Natural killer cell treated with Interleukin-12 subunit alpha and Interleukin-12 subunit beta and Interleukin-15 and Interleukin-18, amount 100 ng/mL, for 72 hours (primary cell): ENCODE data around the gene SGPP2. TPM values are rescaled to one million over a fixed set of nuclear protein-coding genes. Genes with fewer than 3 reads are reported as not detected.

Source experiments
- ATAC-seq, 2 donors: fragments of 150-1000 bp; cut with Tn5 transposase in 1 of 2; sonication (Bioruptor Pico), chemical (Tn5 transposase) in 1 of 2; 2 replicates each; pipeline ENCODE4 v1.10.0; 2021
- DNase-seq: peaks from one replicate; pipeline ENCODE4 v3.0.0; 2022; ENCODE audit warnings: low spot score
- H3K27ac Mint-ChIP-seq, 2 donors: 1 replicate in 1 of 2; 2 replicates in 1 of 2; pipeline ENCODE4 v1.8.0; 2022; ENCODE audit warnings: mixed read lengths in 2 of 2, mild to moderate bottlenecking in 1 of 2, moderate library complexity in 1 of 2
- H3K27me3 Mint-ChIP-seq, 2 donors: 1 replicate in 1 of 2; 2 replicates in 1 of 2; pipeline ENCODE4 v1.8.0; 2022; ENCODE audit warnings: mixed read lengths in 2 of 2
- H3K36me3 Mint-ChIP-seq: one replicate; pipeline ENCODE4 v1.8.0; 2022; ENCODE audit warnings: mixed read lengths
- H3K4me1 Mint-ChIP-seq, 2 donors: 1 replicate in 1 of 2; 2 replicates in 1 of 2; pipeline ENCODE4 v1.8.0; 2022; ENCODE audit warnings: low read depth in 2 of 2, mixed read lengths in 2 of 2, mild to moderate bottlenecking in 1 of 2
- H3K4me3 Mint-ChIP-seq: one replicate; pipeline ENCODE4 v1.8.0; 2022; ENCODE audit warnings: mixed read lengths
- H3K9me3 Mint-ChIP-seq: 2 replicates; pipeline ENCODE4 v1.8.0; 2022; ENCODE audit warnings: mixed read lengths
- total RNA-seq, 2 donors: library from RNA; stranded (reverse); gene quantifications; one replicate each; pipeline ENCODE4 v1.2.3, GENCODE V29; 2022

The SGPP2 gene
- total RNA-seq, 2 donors from 2014 or later, result 0.12 to 0.20 TPM

DNA sequence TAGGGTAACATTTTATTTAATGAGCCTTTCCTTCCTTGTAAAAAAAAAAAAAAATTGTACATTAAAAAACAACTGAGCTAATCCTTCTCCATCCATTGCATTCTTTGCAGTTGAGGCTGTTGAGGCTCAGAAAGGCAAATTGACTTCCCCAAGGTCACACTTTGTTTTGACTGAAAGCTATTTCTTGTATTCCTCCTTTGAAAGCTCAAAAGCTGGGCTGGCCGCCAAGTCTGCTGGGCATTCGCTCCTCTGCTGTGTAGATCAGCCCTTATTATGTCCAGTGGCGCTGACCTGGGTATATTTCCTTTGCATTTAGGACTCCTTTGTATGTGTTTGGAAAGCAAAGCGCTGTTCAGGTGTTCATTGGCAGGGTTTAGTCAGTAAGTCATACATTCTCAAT lies 44.0 kb downstream of the SGPP2 start:
- Mint-ChIP-seq H3K27ac (no peak overlapping the region), H3K9me3 (no peaks in the 10 kb centered on the region), H3K27me3 (peaks cover 9 to 14% of the 10 kb centered on the region in 2 donors), H3K4me1 (no peaks in the 10 kb centered on the region), H3K4me3 (no peak overlapping the region), H3K36me3 (peaks cover 5% of the 10 kb centered on the region)
- DNase-seq (no peak), ATAC-seq (no peak)

DNA sequence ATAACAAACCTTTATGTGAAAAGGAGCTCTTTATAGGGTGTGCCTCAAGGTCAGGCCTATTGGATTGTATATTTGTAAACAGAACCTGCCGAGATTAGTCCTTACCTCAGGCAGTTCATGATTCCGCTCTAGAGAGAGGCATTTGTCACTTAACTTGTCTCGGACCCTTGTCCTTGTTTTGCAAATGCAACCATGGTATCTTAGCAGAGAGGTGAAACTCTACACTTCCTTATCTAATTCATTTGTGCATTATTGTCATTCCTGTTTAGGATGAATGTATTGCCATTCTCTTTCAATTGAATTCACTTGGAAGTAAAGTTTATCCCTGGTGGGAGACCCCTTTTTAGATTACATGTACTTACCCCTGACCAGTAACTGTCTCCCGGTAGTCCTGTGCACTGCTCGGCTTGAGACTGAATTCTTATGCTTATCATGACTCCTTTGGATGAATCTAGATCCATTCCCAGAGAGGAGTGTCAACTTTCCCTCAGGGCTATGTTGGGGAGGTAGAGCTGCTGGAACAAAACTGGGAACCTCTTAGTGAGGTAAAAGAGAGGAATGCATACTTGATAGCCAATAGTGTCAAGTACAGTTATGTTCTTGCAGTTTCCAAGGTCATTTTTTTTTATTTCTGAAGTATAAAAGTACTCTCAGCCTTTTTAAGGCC lies 46.6 kb downstream of the SGPP2 start:
- Mint-ChIP-seq H3K4me3 (no peak overlapping the region), H3K4me1 (no peaks in the 10 kb centered on the region), H3K27me3 (peaks cover 9 to 14% of the 10 kb centered on the region in 2 donors), H3K36me3 (peaks cover 5% of the 10 kb centered on the region), H3K27ac (no peak overlapping the region), H3K9me3 (no peaks in the 10 kb centered on the region)
- no peak for DNase-seq
- ATAC-seq, result no peak

DNA sequence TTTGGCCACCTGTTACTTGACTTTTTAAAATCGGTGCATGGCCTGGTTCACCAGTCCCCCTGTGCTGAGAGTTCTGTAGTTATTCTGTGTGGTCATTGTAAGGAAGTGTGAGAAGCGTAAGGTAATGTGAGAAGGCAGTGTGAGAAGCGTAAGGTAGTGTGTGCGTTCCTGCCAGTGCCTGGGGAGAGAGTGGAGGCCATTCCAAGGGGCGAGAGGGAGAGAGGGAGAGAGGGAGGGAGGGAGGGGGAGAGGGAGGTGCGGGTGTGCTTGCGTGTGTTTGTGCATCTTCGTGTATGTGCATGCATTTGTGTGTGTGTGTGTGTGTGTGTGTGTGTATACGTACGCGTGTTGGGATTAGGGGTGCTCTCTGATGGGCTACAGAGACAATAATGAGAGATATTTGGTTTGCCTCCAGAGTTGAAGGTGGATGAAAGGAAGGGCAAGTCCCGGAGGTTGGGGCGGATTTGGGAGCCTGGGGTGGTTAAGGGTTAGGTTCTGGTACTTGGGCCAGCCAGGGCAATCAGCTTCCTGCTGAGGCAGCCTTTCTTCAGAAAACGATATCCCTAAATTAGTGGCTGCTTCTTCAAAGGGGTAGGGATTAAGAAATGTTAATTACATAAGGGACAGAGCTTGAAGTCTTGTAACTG lies 53.7 kb downstream of the SGPP2 start:
- H3K4me1 Mint-ChIP-seq, result no peaks in the 10 kb centered on the region
- no peak overlapping the region for H3K27ac Mint-ChIP-seq
- peaks cover 3% of the 10 kb centered on the region for H3K9me3 Mint-ChIP-seq

DNA sequence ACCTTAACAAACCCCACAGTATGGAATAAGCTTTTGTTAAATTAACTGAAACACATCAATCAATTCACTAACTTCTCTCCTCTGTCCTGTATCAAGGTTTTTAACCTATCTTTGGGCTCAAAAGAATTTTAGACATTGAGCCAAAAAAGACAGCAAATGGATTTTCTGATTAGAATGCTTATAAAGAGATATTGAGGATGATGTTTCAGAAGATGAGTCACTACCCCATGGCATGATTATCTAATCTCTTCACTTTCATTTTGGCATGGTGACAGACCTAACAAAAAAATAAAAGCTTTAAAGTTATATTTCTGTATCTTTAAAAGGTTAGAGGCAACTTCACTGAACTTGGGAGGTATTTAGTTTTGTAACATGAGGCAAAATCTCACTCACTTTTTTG lies 55.5 kb downstream of the SGPP2 start:
- no peaks in the 10 kb centered on the region for H3K36me3 Mint-ChIP-seq
- no peak overlapping the region for H3K27ac Mint-ChIP-seq
- ATAC-seq, result no peak
- DNase-seq, result no peak
- peaks cover 3% of the 10 kb centered on the region for H3K9me3 Mint-ChIP-seq
- H3K27me3 Mint-ChIP-seq, result peaks cover 6 to 16% of the 10 kb centered on the region in 2 donors
- H3K4me3 Mint-ChIP-seq, result no peak overlapping the region
- H3K4me1 Mint-ChIP-seq, result no peaks in the 10 kb centered on the region

More for the DNA sequence above, 53.7 kb downstream of the SGPP2 start:
- ATAC-seq (no peak), DNase-seq (no peak)
- no peaks in the 10 kb centered on the region for H3K36me3 Mint-ChIP-seq
- H3K4me3 Mint-ChIP-seq, result no peak overlapping the region
- peaks cover 6 to 7% of the 10 kb centered on the region in 2 donors for H3K27me3 Mint-ChIP-seq

DNA sequence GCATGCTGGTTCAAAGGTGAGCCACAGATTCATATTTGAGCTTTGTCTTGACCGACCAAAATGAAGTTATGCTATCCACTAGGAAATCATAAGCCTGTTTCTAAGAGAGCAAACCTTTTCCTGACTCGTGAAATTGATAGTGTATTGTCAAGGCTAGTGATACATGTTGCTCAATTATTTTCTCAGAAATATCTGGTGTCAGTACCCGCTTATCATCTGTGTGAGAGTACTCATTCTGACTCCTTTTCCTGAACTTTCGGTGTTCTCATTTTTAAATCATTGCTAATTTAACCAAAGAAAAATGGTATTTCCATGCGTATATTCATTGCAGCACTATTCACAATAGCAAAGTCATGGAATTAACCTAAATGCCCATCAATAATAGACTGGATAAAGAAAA lies 56.2 kb downstream of the SGPP2 start:
- no peak for ATAC-seq
- peaks cover 10 to 21% of the 10 kb centered on the region in 2 donors for H3K27me3 Mint-ChIP-seq
- no peak overlapping the region for H3K27ac Mint-ChIP-seq
- no peaks in the 10 kb centered on the region for H3K4me1 Mint-ChIP-seq
- no peaks in the 10 kb centered on the region for H3K36me3 Mint-ChIP-seq
- DNase-seq, result no peak
- H3K4me3 Mint-ChIP-seq, result no peak overlapping the region
- peaks cover 3% of the 10 kb centered on the region for H3K9me3 Mint-ChIP-seq

DNA sequence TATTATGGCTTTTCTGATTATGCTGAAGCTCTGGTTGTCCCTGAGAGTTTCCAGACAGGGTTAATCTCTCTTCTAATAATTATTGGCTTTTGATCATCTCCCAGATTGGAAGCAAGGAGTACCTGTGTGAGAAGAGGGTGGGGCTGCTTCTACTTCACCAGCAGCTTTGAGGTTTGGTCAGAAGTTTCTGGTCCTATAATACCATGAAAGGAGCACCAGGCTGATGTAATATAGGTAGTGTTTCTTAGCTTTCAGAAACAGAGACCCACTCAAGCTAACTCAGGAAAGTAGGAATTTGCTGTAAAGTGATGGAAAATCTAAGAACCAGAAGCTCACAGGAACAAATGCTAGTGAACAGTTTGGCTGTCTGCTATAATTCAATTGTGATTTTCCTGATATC lies 57.6 kb downstream of the SGPP2 start:
- ATAC-seq (no peak), DNase-seq (no peak)
- Mint-ChIP-seq H3K4me1 (no peaks in the 10 kb centered on the region), H3K27ac (no peak overlapping the region), H3K27me3 (peaks cover 12 to 21% of the 10 kb centered on the region in 2 donors), H3K4me3 (no peak overlapping the region), H3K36me3 (no peaks in the 10 kb centered on the region), H3K9me3 (peaks cover 3% of the 10 kb centered on the region)

DNA sequence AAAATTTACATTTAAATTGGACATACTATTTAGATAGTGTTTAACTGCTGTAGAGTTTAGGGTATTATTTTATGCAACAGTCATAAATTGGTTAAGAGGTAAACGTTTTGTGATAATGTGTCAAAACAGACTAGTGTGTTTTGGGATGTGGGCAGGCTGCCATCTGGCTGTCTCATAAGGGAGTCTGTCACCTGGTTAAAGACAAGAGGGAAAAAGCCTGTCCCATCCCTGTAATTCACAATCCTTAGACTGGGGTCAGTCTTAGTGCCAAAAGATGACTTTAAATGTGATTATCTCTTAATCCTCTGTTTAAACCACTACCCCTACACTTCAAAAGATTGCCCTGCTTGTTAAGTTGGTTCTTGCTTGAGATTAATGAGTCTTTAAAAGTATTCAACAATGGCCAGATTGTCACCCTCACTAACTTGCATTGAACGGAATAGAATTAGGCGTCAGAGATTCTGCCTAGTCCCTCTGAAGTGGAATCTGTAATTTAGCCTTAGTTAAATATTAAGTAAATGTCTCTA lies 59.2 kb downstream of the SGPP2 start:
- Mint-ChIP-seq H3K27ac (no peak overlapping the region), H3K27me3 (peaks cover 12 to 21% of the 10 kb centered on the region in 2 donors), H3K4me3 (no peak overlapping the region), H3K4me1 (no peaks in the 10 kb centered on the region), H3K9me3 (no peaks in the 10 kb centered on the region), H3K36me3 (no peaks in the 10 kb centered on the region)
- ATAC-seq (no peak), DNase-seq (no peak)

DNA sequence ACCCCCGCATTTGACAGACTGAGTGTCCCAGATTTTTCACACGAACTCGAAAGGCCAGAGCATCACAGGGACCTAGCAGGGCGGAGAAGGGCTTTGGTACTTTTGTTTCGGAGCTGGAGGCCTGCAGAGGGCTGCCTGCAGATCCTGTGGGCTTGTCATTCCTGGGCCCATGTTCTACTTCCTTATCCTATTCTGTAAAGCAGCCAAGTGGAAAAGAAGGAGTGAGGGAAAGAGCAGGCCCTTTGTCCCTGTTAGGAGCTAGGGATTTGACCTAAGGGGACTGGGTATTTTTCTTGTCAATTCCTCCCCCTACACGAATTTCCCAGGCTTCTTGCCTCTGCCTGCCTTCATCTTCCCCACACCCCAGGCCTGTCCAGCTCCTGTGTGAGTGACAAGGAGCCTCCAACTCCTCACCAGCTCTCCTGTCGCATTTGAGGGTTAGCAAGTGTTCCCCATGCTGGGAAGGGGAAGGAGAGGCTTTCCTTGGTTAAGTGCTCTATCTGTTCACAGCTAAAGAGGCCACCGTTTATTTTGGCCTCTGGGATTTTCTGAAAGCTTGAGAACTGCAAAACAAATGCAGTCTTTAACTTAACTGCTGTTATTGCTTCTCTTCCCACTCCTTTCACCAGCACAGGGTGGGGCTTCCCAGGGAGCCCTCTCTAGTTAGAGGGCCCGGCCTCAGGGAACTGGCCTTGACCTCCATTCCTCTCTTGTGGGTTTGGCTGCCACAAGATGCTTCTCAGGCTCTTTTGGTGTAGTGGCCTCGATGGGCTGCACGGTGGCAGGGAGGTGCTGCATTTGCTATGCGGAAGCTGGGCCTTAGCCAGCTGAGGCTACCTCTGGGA lies 61.2 kb downstream of the SGPP2 start:
- Mint-ChIP-seq H3K27me3 (peaks cover 12 to 21% of the 10 kb centered on the region in 2 donors), H3K36me3 (no peaks in the 10 kb centered on the region), H3K4me3 (no peak overlapping the region), H3K4me1 (no peaks in the 10 kb centered on the region), H3K9me3 (no peaks in the 10 kb centered on the region), H3K27ac (no peak overlapping the region)
- DNase-seq (no peak), ATAC-seq (no peak)

DNA sequence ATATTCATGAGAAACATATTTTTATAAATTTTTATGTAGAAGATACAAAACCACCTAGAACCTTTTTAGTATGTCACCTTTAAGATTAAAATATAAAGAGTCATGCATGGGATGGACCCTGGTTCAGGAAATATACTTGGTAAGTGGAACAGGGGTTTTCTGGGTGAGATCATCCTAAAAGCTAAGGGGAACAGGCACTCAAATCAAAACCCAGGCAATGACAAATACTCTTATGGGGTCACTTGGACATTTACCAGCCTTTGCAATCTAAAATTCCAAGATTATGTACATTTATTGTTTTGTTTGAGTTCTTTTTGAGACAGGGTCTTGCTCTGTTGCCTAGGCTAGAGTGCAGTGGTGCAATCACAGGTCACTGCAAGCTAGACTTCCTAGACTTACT lies 65.8 kb downstream of the SGPP2 start:
- H3K36me3 Mint-ChIP-seq, result no peaks in the 10 kb centered on the region
- no peaks in the 10 kb centered on the region for H3K9me3 Mint-ChIP-seq
- DNase-seq (no peak), ATAC-seq (no peak)
- H3K27me3 Mint-ChIP-seq, result peaks cover 6 to 10% of the 10 kb centered on the region in 2 donors
- H3K4me3 Mint-ChIP-seq, result no peak overlapping the region
- no peak overlapping the region for H3K27ac Mint-ChIP-seq
- H3K4me1 Mint-ChIP-seq, result no peaks in the 10 kb centered on the region

DNA sequence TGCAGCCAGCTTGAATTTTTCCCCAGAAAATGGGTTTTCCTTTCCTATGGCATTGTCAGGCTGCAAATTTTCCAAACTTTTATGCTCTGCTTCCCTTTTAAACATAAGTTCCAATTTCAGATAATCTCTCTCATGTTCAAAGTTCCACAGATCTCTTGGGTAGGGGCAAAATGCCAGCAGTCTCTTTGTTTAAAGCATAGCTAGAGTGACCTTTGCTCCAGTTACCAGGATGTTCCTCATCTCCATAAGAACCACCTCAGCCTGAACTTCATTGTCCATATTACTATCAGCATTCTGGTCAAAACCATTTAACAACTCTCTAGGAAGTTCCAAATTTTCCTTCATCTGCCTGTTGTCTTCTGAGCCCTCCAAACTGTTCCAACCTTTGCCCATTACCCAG lies 68.3 kb downstream of the SGPP2 start:
- Mint-ChIP-seq H3K4me3 (no peak overlapping the region), H3K36me3 (no peaks in the 10 kb centered on the region), H3K4me1 (no peaks in the 10 kb centered on the region), H3K27ac (no peak overlapping the region), H3K9me3 (no peaks in the 10 kb centered on the region), H3K27me3 (peaks cover 6 to 7% of the 10 kb centered on the region in 2 donors)
- no peak for ATAC-seq
- no peak for DNase-seq

DNA sequence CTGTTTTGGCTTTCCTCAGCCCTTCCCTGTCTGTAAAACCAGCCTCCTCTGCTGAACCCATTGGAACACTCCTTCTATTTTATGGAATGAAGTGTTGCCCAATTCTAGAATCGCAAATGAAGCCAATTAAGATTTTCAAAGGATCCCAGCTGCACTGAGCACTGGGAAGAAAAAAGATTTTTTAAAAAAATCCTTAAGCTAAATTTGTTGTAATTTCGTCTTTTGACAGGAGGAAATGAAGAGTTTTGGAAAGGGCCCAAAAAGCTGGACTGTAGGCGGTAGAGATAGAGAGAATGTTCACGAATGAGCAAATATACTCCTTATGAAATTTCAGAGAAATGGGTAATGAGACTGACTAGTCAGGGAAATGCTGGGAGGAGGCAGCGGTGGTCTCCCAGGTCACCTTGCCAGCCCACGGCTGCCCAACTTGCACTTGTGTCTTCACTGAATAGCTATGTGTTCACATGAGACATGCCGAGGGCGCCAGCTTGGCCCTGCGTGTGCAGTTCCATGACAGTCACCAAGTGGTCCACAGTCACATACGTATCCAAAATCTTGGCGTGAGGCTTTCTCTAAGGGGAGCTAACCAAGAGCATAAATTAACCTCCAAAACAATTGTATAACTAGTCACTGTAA lies 69.9 kb downstream of the SGPP2 start:
- Mint-ChIP-seq H3K9me3 (no peaks in the 10 kb centered on the region), H3K4me3 (no peak overlapping the region), H3K27me3 (peaks cover 6 to 7% of the 10 kb centered on the region in 2 donors), H3K36me3 (no peaks in the 10 kb centered on the region), H3K4me1 (no peaks in the 10 kb centered on the region), H3K27ac (no peak overlapping the region)
- ATAC-seq, result no peak
- DNase-seq, result no peak

DNA sequence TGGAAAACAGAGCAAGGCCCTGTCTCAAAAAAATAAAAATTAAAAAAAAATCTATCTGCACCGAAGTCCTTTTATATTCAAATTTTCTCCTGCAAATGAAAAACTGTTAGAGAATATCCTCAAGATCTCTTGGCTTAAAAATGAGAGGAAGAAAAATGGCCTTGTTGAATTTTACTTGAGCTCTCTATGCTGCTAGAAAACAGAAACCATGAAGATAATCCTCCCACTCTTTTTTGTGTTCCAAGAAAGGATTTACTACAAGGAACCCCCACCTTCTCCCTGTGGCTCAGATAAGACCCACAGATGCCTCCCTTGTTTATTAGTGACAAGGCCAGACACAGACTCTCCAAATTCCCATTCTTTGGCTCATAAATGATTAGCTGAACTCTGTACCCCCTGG lies 71.0 kb downstream of the SGPP2 start:
- H3K36me3 Mint-ChIP-seq, result no peaks in the 10 kb centered on the region
- H3K4me3 Mint-ChIP-seq, result no peak overlapping the region
- ATAC-seq, result no peak
- no peaks in the 10 kb centered on the region for H3K4me1 Mint-ChIP-seq
- H3K27ac Mint-ChIP-seq, result no peak overlapping the region
- no peak for DNase-seq
- H3K9me3 Mint-ChIP-seq, result no peaks in the 10 kb centered on the region
- H3K27me3 Mint-ChIP-seq, result peaks cover 7 to 10% of the 10 kb centered on the region in 2 donors

DNA sequence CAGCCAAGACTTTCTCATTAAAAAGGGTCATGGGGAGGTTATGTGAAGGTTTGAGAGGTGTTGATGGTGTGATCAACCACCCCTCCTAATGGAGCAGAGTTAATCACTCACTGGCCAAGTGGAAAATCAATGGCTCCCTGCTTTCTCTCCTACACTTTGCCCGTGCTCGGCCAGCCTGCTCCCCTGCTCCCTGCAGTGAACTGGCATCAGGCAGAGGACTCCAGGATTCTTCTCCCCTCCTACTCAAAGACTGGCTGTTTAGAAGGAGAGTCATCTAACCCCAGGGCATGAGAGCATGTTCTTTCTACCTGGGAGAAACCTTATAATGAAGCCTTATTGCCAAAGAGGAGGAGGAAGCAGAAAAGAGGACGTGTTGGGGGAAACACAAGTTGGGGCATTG lies 74.9 kb downstream of the SGPP2 start:
- Mint-ChIP-seq H3K27ac (no peak overlapping the region), H3K4me1 (no peaks in the 10 kb centered on the region), H3K4me3 (no peak overlapping the region), H3K9me3 (peaks cover 3% of the 10 kb centered on the region), H3K36me3 (no peaks in the 10 kb centered on the region), H3K27me3 (peaks cover 7% of the 10 kb centered on the region in 2 donors)
- DNase-seq (no peak), ATAC-seq (no peak)
